Measurements from ENCODE around the gene C17orf58.

DNA sequence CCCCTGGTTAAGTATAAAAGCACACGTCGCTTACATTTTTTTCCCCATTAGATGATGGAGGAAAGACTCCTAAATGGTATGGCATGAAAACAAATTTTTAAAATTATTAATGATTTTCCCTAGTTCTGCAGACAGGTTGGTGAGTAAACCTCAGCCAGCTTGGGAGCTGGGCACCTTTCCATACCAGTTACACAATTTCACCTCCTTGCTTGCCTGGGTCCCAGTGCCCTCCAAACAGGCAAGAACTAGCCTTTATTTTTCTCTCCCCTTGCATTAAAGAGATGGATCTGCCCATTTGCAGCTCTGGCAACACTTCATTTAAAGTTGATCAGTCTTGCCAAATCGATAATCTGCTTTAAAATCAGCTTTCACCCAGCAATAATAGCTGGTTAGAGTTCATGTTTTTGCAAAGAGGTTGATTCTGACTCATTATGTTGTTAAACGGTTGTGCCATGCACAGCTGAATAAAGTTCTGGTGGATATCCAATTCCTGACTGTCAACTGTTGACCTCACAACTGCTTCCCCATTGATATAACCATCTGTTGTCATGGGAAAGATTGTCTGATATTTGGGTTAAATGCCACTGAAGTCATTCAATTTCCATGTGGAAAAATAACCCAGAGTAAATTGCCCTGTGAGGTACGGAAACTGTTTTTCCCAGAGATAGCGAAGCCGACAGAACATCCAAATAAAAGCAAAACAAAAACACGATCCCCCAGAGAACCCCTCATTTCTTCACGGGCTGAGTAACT, 1.3 kb downstream of the C17orf58 start:
- TF ChIP-seq, protein P1, sequence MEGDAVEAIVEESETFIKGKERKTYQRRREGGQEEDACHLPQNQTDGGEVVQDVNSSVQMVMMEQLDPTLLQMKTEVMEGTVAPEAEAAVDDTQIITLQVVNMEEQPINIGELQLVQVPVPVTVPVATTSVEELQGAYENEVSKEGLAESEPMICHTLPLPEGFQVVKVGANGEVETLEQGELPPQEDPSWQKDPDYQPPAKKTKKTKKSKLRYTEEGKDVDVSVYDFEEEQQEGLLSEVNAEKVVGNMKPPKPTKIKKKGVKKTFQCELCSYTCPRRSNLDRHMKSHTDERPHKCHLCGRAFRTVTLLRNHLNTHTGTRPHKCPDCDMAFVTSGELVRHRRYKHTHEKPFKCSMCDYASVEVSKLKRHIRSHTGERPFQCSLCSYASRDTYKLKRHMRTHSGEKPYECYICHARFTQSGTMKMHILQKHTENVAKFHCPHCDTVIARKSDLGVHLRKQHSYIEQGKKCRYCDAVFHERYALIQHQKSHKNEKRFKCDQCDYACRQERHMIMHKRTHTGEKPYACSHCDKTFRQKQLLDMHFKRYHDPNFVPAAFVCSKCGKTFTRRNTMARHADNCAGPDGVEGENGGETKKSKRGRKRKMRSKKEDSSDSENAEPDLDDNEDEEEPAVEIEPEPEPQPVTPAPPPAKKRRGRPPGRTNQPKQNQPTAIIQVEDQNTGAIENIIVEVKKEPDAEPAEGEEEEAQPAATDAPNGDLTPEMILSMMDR (conservative IDR thresholded peaks at IDR 0.05; ENCODE audit: low read depth, low read length), result no peak
- TF ChIP-seq EZH2 (IDR thresholded peaks at IDR 0.05; ENCODE audit: borderline replicate concordance, low read depth, low read length, poor library complexity, severe bottlenecking), result no peak
